HEK293T (cell line): ENCODE data around the gene CNNM3.

Experiments used
- ARNT ChIP-seq: fragments of 450-650 bp; IDR thresholded peaks from 2 replicates; pipeline ENCODE4 v1.6.1; 2017; ENCODE audit warnings: mild to moderate bottlenecking
- BHLHE40 ChIP-seq: fragments of 450-650 bp; IDR thresholded peaks from 2 replicates; pipeline ENCODE4 v1.6.1; 2016; ENCODE audit warnings: mild to moderate bottlenecking, moderate library complexity, borderline replicate concordance
- ELF4 ChIP-seq: fragments of 450-650 bp; IDR thresholded peaks from 2 replicates; pipeline ENCODE4 v1.6.1; 2017; ENCODE audit warnings: antibody characterized with exemption
- FOXK2 ChIP-seq: fragments of 450-650 bp; IDR thresholded peaks from 2 replicates; pipeline ENCODE4 v1.6.1; 2016; ENCODE audit warnings: mild to moderate bottlenecking
- FOXM1 ChIP-seq: fragments of 450-650 bp; IDR thresholded peaks from 2 replicates; pipeline ENCODE4 v1.6.1; 2017; ENCODE audit warnings: mild to moderate bottlenecking, borderline replicate concordance

DNA sequence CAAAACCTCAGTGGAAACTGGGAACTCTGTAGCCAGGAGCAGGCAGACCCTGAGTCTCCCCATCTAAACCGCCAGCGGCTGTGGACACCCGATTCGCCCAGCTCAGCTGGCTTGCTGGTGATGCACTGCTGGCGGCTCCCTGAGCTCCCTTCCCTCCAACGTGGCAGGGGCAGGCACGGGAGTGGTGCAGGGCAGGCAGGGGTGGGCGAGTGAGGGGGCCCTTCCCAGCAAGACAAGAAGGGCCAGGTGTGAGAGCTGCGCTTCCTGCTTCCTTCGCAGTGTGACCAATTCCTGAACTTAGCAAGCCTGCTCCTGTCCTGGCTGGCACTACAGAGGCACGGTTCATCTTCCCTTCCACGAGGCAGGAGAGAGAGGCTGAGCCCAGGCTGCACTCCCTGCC lies 66.2 kb downstream of the CNNM3 start:
- TF ChIP-seq FOXM1 = no peak
- TF ChIP-seq BHLHE40 = no peak
- no peak for TF ChIP-seq ELF4
- TF ChIP-seq ARNT = no peak
- no peak for TF ChIP-seq FOXK2
